GM23338 (cell line): Measurements from ENCODE around the gene RAP2B.

Source experiments
- CREB1 ChIP-seq: fragments of 250-450 bp; sonication (Bioruptor Pico); IDR thresholded peaks from 2 replicates; pipeline ENCODE4 v1.5.0; 2020; ENCODE audit warnings: low read depth, mild to moderate bottlenecking, moderate library complexity
- EZH2 ChIP-seq: fragments of 200-600 bp; sonication (generic); IDR thresholded peaks from one replicate; pipeline ENCODE4 v1.8.0; 2017; ENCODE audit warnings: antibody characterized with exemption, mild to moderate bottlenecking, low read depth; ENCODE audit not compliant: unreplicated experiment
- EZH2phosphoT487 ChIP-seq: fragments of 200-600 bp; sonication (generic); IDR thresholded peaks from one replicate; pipeline ENCODE4 v1.8.1; 2018; ENCODE audit warnings: antibody characterized with exemption; ENCODE audit not compliant: unreplicated experiment
- JUNB ChIP-seq: IDR thresholded peaks from one replicate; pipeline ENCODE4 v1.6.1; 2016; ENCODE audit warnings: antibody characterized with exemption; ENCODE audit not compliant: unreplicated experiment
- NANOG ChIP-seq: IDR thresholded peaks from 2 replicates; pipeline ENCODE4 v1.6.1; 2016; ENCODE audit warnings: antibody characterized with exemption, borderline replicate concordance
- POLR2AphosphoS5 ChIP-seq: IDR thresholded peaks from 2 replicates; pipeline ENCODE4 v1.6.1; 2016; ENCODE audit warnings: antibody characterized with exemption, low read depth
- REST ChIP-seq: IDR thresholded peaks from one replicate; pipeline ENCODE4 v1.6.1; 2018; ENCODE audit warnings: antibody characterized with exemption; ENCODE audit not compliant: unreplicated experiment
- STAT1 ChIP-seq: IDR thresholded peaks from one replicate; pipeline ENCODE4 v1.6.1; 2016; ENCODE audit warnings: antibody characterized with exemption; ENCODE audit not compliant: unreplicated experiment
- ZNF114 ChIP-seq: fragments of 250-450 bp; sonication (Bioruptor Pico); IDR thresholded peaks from 2 replicates; pipeline ENCODE4 v1.5.0; 2020; ENCODE audit warnings: mild to moderate bottlenecking, moderate library complexity
- ZNF331 ChIP-seq: fragments of 250-450 bp; sonication (Bioruptor Pico); IDR thresholded peaks from 2 replicates; pipeline ENCODE4 v1.5.0; 2020; ENCODE audit warnings: low read depth, mild to moderate bottlenecking, moderate library complexity
- ZNF462 ChIP-seq: fragments of 250-450 bp; sonication (Bioruptor Pico); IDR thresholded peaks from 2 replicates; pipeline ENCODE4 v1.5.0; 2020; ENCODE audit warnings: mild to moderate bottlenecking, moderate library complexity
- TF ChIP-seq, protein P1 (sequence below), 2 experiments: fragments of 200-600 bp in 1 of 2; sonication (generic) in 1 of 2; conservative IDR thresholded peaks; 2 replicates each; pipeline versions ENCODE4 v1.5.1 to v1.6.1; 2016 to 2017; ENCODE audit warnings: antibody characterized with exemption in 2 of 2, low read depth in 2 of 2, mild to moderate bottlenecking in 2 of 2, moderate library complexity in 1 of 2
- TF ChIP-seq, protein P2 (sequence below): IDR thresholded peaks from 2 replicates; pipeline ENCODE4 v1.6.1; 2016; ENCODE audit warnings: antibody characterized with exemption

DNA sequence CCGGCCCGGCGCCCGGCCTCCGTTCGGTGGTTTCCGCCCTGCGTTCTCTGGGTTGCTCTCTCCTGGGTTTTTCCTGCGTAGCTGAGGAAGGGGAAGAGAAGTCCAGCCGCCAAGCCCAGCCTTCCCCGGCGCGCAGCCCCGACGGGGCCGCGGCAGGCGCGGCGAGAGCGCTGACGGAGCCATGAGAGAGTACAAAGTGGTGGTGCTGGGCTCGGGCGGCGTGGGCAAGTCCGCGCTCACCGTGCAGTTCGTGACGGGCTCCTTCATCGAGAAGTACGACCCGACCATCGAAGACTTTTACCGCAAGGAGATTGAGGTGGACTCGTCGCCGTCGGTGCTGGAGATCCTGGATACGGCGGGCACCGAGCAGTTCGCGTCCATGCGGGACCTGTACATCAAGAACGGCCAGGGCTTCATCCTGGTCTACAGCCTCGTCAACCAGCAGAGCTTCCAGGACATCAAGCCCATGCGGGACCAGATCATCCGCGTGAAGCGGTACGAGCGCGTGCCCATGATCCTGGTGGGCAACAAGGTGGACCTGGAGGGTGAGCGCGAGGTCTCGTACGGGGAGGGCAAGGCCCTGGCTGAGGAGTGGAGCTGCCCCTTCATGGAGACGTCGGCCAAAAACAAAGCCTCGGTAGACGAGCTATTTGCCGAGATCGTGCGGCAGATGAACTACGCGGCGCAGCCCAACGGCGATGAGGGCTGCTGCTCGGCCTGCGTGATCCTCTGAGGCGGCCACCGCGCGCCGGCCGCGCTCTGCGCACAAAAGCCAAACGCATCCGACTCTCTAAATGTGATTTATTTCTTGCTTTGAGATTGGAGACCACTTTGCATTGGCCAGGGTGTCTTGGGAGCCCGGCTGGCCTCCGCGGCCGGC is 727 bp downstream of the RAP2B start:
- TF ChIP-seq, protein P1, sequence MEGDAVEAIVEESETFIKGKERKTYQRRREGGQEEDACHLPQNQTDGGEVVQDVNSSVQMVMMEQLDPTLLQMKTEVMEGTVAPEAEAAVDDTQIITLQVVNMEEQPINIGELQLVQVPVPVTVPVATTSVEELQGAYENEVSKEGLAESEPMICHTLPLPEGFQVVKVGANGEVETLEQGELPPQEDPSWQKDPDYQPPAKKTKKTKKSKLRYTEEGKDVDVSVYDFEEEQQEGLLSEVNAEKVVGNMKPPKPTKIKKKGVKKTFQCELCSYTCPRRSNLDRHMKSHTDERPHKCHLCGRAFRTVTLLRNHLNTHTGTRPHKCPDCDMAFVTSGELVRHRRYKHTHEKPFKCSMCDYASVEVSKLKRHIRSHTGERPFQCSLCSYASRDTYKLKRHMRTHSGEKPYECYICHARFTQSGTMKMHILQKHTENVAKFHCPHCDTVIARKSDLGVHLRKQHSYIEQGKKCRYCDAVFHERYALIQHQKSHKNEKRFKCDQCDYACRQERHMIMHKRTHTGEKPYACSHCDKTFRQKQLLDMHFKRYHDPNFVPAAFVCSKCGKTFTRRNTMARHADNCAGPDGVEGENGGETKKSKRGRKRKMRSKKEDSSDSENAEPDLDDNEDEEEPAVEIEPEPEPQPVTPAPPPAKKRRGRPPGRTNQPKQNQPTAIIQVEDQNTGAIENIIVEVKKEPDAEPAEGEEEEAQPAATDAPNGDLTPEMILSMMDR (conservative IDR thresholded peaks at IDR 0.05; ENCODE audit: low read depth in 2 of 2): no peak
- TF ChIP-seq, protein P2, sequence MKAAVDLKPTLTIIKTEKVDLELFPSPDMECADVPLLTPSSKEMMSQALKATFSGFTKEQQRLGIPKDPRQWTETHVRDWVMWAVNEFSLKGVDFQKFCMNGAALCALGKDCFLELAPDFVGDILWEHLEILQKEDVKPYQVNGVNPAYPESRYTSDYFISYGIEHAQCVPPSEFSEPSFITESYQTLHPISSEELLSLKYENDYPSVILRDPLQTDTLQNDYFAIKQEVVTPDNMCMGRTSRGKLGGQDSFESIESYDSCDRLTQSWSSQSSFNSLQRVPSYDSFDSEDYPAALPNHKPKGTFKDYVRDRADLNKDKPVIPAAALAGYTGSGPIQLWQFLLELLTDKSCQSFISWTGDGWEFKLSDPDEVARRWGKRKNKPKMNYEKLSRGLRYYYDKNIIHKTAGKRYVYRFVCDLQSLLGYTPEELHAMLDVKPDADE: no peak
- no peak for TF ChIP-seq EZH2
- no peak for TF ChIP-seq POLR2AphosphoS5
- TF ChIP-seq EZH2phosphoT487: no peak
- no peak for TF ChIP-seq CREB1 (CRISPR knock-in tag)
- no peak for TF ChIP-seq ZNF462 (CRISPR knock-in tag)
- no peak for TF ChIP-seq STAT1
- TF ChIP-seq REST: no peak
- no peak for TF ChIP-seq ZNF331 (CRISPR knock-in tag)
- TF ChIP-seq ZNF114: no peak
- no peak for TF ChIP-seq JUNB
- no peak for TF ChIP-seq NANOG
